ENCODE measurements around the gene SSBP3. TPM values are rescaled to one million over a fixed set of nuclear protein-coding genes. Genes with fewer than 3 reads are reported as not detected.

The SSBP3 gene
- total RNA-seq, 3 donors from 2014 or later (not counting 1 experiment from before 2014, with no cell fraction given): 162 to 224 (median 164) TPM

GRCh38 chr1:54329312-54330003 is 76.7 kb downstream of the SSBP3 start:
- Mint-ChIP-seq H3K36me3 (no peaks in the 10 kb centered on the region), H3K4me3 (no peak overlapping the region), H3K4me1 (peaks cover 81 to 97% of the 10 kb centered on the region in 2 donors), H3K9me3 (no peaks in the 10 kb centered on the region), H3K27ac (peak overlapping the region; percentile 72 to 85), H3K27me3 (ENCODE audit: low read depth in 2 of 2) (no peaks in the 10 kb centered on the region)
- Histone ChIP-seq H3K36me3 (ENCODE audit: control insufficient read depth, insufficient read depth, low read length) (no peaks in the 10 kb centered on the region), H3K27ac (ENCODE audit: low read length) (no peak overlapping the region), H3K9me3 (ENCODE audit: control insufficient read depth, insufficient read depth, low read length) (no peaks in the 10 kb centered on the region), H3K4me1 (ENCODE audit: control insufficient read depth, insufficient read depth, low read length) (peaks cover 44% of the 10 kb centered on the region), H3K4me3 (ENCODE audit: low read length) (no peak overlapping the region), H3K27me3 (ENCODE audit: control insufficient read depth, insufficient read depth, low read length) (no peaks in the 10 kb centered on the region)
- TF ChIP-seq, protein P1, sequence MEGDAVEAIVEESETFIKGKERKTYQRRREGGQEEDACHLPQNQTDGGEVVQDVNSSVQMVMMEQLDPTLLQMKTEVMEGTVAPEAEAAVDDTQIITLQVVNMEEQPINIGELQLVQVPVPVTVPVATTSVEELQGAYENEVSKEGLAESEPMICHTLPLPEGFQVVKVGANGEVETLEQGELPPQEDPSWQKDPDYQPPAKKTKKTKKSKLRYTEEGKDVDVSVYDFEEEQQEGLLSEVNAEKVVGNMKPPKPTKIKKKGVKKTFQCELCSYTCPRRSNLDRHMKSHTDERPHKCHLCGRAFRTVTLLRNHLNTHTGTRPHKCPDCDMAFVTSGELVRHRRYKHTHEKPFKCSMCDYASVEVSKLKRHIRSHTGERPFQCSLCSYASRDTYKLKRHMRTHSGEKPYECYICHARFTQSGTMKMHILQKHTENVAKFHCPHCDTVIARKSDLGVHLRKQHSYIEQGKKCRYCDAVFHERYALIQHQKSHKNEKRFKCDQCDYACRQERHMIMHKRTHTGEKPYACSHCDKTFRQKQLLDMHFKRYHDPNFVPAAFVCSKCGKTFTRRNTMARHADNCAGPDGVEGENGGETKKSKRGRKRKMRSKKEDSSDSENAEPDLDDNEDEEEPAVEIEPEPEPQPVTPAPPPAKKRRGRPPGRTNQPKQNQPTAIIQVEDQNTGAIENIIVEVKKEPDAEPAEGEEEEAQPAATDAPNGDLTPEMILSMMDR (IDR thresholded peaks at IDR 0.05): no peak
- WGBS (ENCODE audit: insufficient coverage): 100% methylated on average over 2 of the region's 5 CpGs
- no peak for DNase-seq
- no peak for ATAC-seq
- intact Hi-C loops (cut with micrococcal nuclease): no loop called here

DNA sequence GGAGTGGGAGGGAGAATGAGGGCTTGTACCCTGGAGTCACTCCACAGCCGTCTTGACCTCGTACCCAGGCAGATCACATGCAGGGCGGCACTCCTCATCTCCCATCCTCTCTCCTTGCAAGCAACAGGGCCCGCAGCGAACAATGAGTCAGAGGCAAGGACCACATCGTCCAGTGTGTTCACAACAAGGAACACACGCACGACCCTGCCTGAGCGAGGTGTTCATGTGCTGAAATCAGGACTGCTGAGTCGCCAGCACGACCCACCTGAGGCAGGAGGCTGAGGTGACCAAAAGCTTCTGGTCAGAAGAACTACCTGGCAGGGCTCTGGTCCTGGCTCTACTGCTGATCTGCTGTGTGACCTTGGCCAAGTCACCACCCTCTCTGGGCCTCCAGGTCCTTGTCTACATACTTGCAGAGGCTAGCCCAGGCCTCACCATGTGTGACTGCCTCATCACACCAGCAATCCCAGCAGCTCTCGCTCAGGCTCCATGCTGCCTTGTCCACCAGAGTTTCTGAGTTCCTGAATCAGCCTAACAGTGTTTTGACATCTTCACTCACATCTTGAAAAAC is 78.0 kb downstream of the SSBP3 start:
- peaks cover 83 to 100% of the 10 kb centered on the region in 2 donors for H3K4me1 Mint-ChIP-seq
- H3K27me3 Mint-ChIP-seq (ENCODE audit: low read depth in 2 of 2): no peaks in the 10 kb centered on the region
- H3K4me3 Mint-ChIP-seq: no peak overlapping the region
- intact Hi-C loops (cut with micrococcal nuclease): no loop called here
- H3K4me3 ChIP-seq (ENCODE audit: low read length): no peak overlapping the region
- no peaks in the 10 kb centered on the region for H3K36me3 ChIP-seq (ENCODE audit: control insufficient read depth, insufficient read depth, low read length)
- DNase-seq (no peak), ATAC-seq (no peak)
- H3K9me3 ChIP-seq (ENCODE audit: control insufficient read depth, insufficient read depth, low read length): no peaks in the 10 kb centered on the region
- H3K4me1 ChIP-seq (ENCODE audit: control insufficient read depth, insufficient read depth, low read length): peaks cover 45% of the 10 kb centered on the region
- TF ChIP-seq, protein P1 (IDR thresholded peaks at IDR 0.05): no peak
- H3K36me3 Mint-ChIP-seq: no peaks in the 10 kb centered on the region
- H3K27ac Mint-ChIP-seq: peak overlapping the region; percentile 72 to 81
- no peak overlapping the region for H3K27ac ChIP-seq (ENCODE audit: low read length)
- H3K27me3 ChIP-seq (ENCODE audit: control insufficient read depth, insufficient read depth, low read length): no peaks in the 10 kb centered on the region
- H3K9me3 Mint-ChIP-seq: no peaks in the 10 kb centered on the region
- 90% methylated on average over 12 of the region's 12 CpGs for WGBS (ENCODE audit: insufficient coverage)

DNA sequence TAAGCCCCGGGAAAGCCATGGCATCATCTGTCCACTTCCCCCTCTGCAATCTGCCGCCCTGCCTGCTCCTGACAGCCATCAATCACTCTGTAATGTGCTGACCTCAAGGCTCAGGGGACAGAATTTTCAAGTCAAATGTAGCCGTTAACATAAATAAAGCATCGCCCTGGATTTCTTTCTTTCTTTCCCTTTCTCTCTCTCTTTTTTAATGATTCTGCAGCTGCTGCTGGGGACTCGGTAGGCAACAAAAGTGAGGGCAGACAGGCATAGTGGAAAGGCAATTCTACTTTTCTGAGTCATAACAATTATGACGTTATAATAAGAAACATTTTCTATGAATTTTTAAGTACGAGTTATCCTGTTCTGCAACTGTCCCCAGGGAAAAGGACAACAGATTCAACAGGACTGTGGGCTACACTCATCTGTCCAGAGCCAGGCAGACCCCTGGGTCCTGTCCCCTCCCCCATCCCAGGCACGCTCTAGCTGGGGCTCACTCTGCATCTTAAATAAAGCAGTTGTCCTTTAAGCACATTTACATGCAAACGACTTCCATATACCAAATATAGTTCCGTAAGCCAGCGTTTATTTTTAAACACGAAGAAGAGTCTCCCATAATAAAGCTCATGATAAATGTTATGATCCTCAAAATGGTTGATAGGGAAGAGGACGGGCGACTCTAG is 78.7 kb downstream of the SSBP3 start:
- Mint-ChIP-seq H3K36me3 (no peaks in the 10 kb centered on the region), H3K4me1 (peaks cover 88 to 100% of the 10 kb centered on the region in 2 donors), H3K9me3 (no peaks in the 10 kb centered on the region), H3K4me3 (no peak overlapping the region), H3K27me3 (ENCODE audit: low read depth in 2 of 2) (no peaks in the 10 kb centered on the region), H3K27ac (peak overlapping the region; percentile 72 to 81)
- intact Hi-C loops (cut with micrococcal nuclease): no loop called here
- DNase-seq: no peak
- no peaks in the 10 kb centered on the region for H3K36me3 ChIP-seq (ENCODE audit: control insufficient read depth, insufficient read depth, low read length)
- H3K27ac ChIP-seq (ENCODE audit: low read length): no peak overlapping the region
- H3K9me3 ChIP-seq (ENCODE audit: control insufficient read depth, insufficient read depth, low read length): no peaks in the 10 kb centered on the region
- H3K4me1 ChIP-seq (ENCODE audit: control insufficient read depth, insufficient read depth, low read length): peaks cover 40% of the 10 kb centered on the region
- WGBS (ENCODE audit: insufficient coverage): 81% methylated on average over 14 of the region's 14 CpGs
- ATAC-seq: no peak
- TF ChIP-seq, protein P1 (IDR thresholded peaks at IDR 0.05): no peak
- no peak overlapping the region for H3K4me3 ChIP-seq (ENCODE audit: low read length)
- no peaks in the 10 kb centered on the region for H3K27me3 ChIP-seq (ENCODE audit: control insufficient read depth, insufficient read depth, low read length)

Data from natural killer cell (primary cell).